Cortex of kidney (tissue), 1 donor: ENCODE results near the gene INTS12.
A peak's percentile ranks its signal among the peaks of the same experiment; 100 is the strongest.
"Not testable (repeated sequence)": the region's sequence is repeated elsewhere in the genome, so short reads cannot be mapped to it uniquely, and the experiment has no call there.

Experiments
- DNase-seq: peaks from one replicate; lab custom pipeline; 2025; lab: John Stamatoyannopoulos, UW

The INTS12 gene

GRCh38 chr4:105708181-105709080, at the start of gene INTS12, which contains the start of gene GSTCD:
Gene INTS12, minus strand, starts transcription at chr4:105708689. Its CDS starts 8,684 bp downstream, at chr4:105700005.
Gene GSTCD, plus strand, starts transcription at chr4:105708784. Its CDS starts 8,830 bp downstream, at chr4:105717614.
- DNase-seq: peak; percentile 16

- no peak for DNase-seq
Observed at GRCh38 chr4:105755375-105755774, 46.9 kb upstream of the INTS12 start.

- no peak for DNase-seq
Observed at GRCh38 chr4:105753361-105753760, 44.9 kb upstream of the INTS12 start.

GRCh38 chr4:105751718-105752299, 43.3 kb upstream of the INTS12 start:
- no peak for DNase-seq

- DNase-seq: no peak
Observed at GRCh38 chr4:105748222-105748621, 39.7 kb upstream of the INTS12 start.

GRCh38 chr4:105741548-105741947, 33.1 kb upstream of the INTS12 start:
- no peak for DNase-seq

GRCh38 chr4:105735217-105735616, 26.7 kb upstream of the INTS12 start:
- not testable (repeated sequence) for DNase-seq

- not testable (repeated sequence) for DNase-seq
Observed at GRCh38 chr4:105729895-105730294, 21.4 kb upstream of the INTS12 start.

GRCh38 chr4:105725623-105726022, 17.1 kb upstream of the INTS12 start:
- no peak for DNase-seq

- no peak for DNase-seq
Observed at GRCh38 chr4:105719204-105719603, 10.7 kb upstream of the INTS12 start.

GRCh38 chr4:105715692-105716278, 7.3 kb upstream of the INTS12 start:
- DNase-seq: no peak

GRCh38 chr4:105714932-105715331, 6.4 kb upstream of the INTS12 start:
- no peak for DNase-seq

GRCh38 chr4:105714071-105714521, 5.6 kb upstream of the INTS12 start:
- no peak for DNase-seq

- DNase-seq: no peak
Observed at GRCh38 chr4:105712766-105713165, 4.3 kb upstream of the INTS12 start.

- DNase-seq: no peak
Observed at GRCh38 chr4:105710678-105711077, 2.2 kb upstream of the INTS12 start.

GRCh38 chr4:105710012-105710600, 1.6 kb upstream of the INTS12 start:
- DNase-seq: no peak

GRCh38 chr4:105709081-105709450, 577 bp upstream of the INTS12 start:
- DNase-seq: no peak

GRCh38 chr4:105707782-105708180, 708 bp downstream of the INTS12 start:
- no peak for DNase-seq

- DNase-seq: no peak
Observed at GRCh38 chr4:105698607-105699006, 9.9 kb downstream of the INTS12 start.

GRCh38 chr4:105695832-105696231, 12.7 kb downstream of the INTS12 start:
- not testable (repeated sequence) for DNase-seq

- DNase-seq: not testable (repeated sequence)
Observed at GRCh38 chr4:105694812-105695211, 13.7 kb downstream of the INTS12 start.

GRCh38 chr4:105686571-105686970, 21.9 kb downstream of the INTS12 start:
- no peak for DNase-seq
